ENCODE results near the gene ZXDC.

ZXDC gene

GRCh38 chr3:126498929-126499328 is 23.2 kb upstream of the ZXDC start:
- H3K36me3 ChIP-seq (ENCODE audit: control insufficient read depth, insufficient read depth, low read length) = no peaks in the 10 kb centered on the region
- H3K4me3 ChIP-seq (ENCODE audit: insufficient read depth, low read depth, low read length) = no peak overlapping the region
- WGBS, 2 experiments = 63 to 69% methylated on average over 10 of the region's 10 CpGs
- H3K27me3 ChIP-seq (ENCODE audit: control insufficient read depth, insufficient read depth, low read length, poor library complexity, severe bottlenecking) = no peaks in the 10 kb centered on the region
- H3K4me1 ChIP-seq (ENCODE audit: control insufficient read depth, insufficient read depth, low read length) = peaks cover 11% of the 10 kb centered on the region
- no peaks in the 10 kb centered on the region for H3K9me3 ChIP-seq (ENCODE audit: control insufficient read depth, low read length)
- no peak overlapping the region for H3K27ac ChIP-seq (ENCODE audit: insufficient read depth, low read depth, low read length, poor library complexity, severe bottlenecking)

GRCh38 chr3:126498461-126498860 is 22.8 kb upstream of the ZXDC start:
- Histone ChIP-seq H3K4me3 (ENCODE audit: insufficient read depth, low read depth, low read length) (no peak overlapping the region), H3K9me3 (ENCODE audit: control insufficient read depth, low read length) (no peaks in the 10 kb centered on the region), H3K27me3 (ENCODE audit: control insufficient read depth, insufficient read depth, low read length, poor library complexity, severe bottlenecking) (no peaks in the 10 kb centered on the region), H3K4me1 (ENCODE audit: control insufficient read depth, insufficient read depth, low read length) (peaks cover 11% of the 10 kb centered on the region), H3K27ac (ENCODE audit: insufficient read depth, low read depth, low read length, poor library complexity, severe bottlenecking) (no peak overlapping the region), H3K36me3 (ENCODE audit: control insufficient read depth, insufficient read depth, low read length) (no peaks in the 10 kb centered on the region)
- 62 to 66% methylated on average over 4 of the region's 4 CpGs for WGBS, 2 experiments

GRCh38 chr3:126497956-126498355 is 22.3 kb upstream of the ZXDC start:
- Histone ChIP-seq H3K9me3 (ENCODE audit: control insufficient read depth, low read length) (no peaks in the 10 kb centered on the region), H3K4me3 (ENCODE audit: insufficient read depth, low read depth, low read length) (no peak overlapping the region), H3K4me1 (ENCODE audit: control insufficient read depth, insufficient read depth, low read length) (peaks cover 11% of the 10 kb centered on the region), H3K27ac (ENCODE audit: insufficient read depth, low read depth, low read length, poor library complexity, severe bottlenecking) (no peak overlapping the region), H3K36me3 (ENCODE audit: control insufficient read depth, insufficient read depth, low read length) (no peaks in the 10 kb centered on the region), H3K27me3 (ENCODE audit: control insufficient read depth, insufficient read depth, low read length, poor library complexity, severe bottlenecking) (no peaks in the 10 kb centered on the region)
- 97 to 98% methylated on average over 6 of the region's 6 CpGs for WGBS, 2 experiments

- Histone ChIP-seq H3K27me3 (ENCODE audit: control insufficient read depth, insufficient read depth, low read length, poor library complexity, severe bottlenecking) (no peaks in the 10 kb centered on the region), H3K4me3 (ENCODE audit: insufficient read depth, low read depth, low read length) (no peak overlapping the region), H3K4me1 (ENCODE audit: control insufficient read depth, insufficient read depth, low read length) (peaks cover 11% of the 10 kb centered on the region), H3K27ac (ENCODE audit: insufficient read depth, low read depth, low read length, poor library complexity, severe bottlenecking) (no peak overlapping the region), H3K9me3 (ENCODE audit: control insufficient read depth, low read length) (no peaks in the 10 kb centered on the region), H3K36me3 (ENCODE audit: control insufficient read depth, insufficient read depth, low read length) (no peaks in the 10 kb centered on the region)
- 85% methylated on average over 21 of the region's 21 CpGs for WGBS, 2 experiments
Measured at GRCh38 chr3:126496894-126497850, 21.5 kb upstream of the ZXDC start.

GRCh38 chr3:126495786-126496185 is 20.1 kb upstream of the ZXDC start:
- Histone ChIP-seq H3K9me3 (ENCODE audit: control insufficient read depth, low read length) (no peaks in the 10 kb centered on the region), H3K4me1 (ENCODE audit: control insufficient read depth, insufficient read depth, low read length) (peaks cover 3% of the 10 kb centered on the region), H3K36me3 (ENCODE audit: control insufficient read depth, insufficient read depth, low read length) (no peaks in the 10 kb centered on the region), H3K27me3 (ENCODE audit: control insufficient read depth, insufficient read depth, low read length, poor library complexity, severe bottlenecking) (no peaks in the 10 kb centered on the region), H3K27ac (ENCODE audit: insufficient read depth, low read depth, low read length, poor library complexity, severe bottlenecking) (no peak overlapping the region), H3K4me3 (ENCODE audit: insufficient read depth, low read depth, low read length) (no peak overlapping the region)
- WGBS, 2 experiments = 94 to 95% methylated on average over 8 of the region's 8 CpGs

- H3K9me3 ChIP-seq (ENCODE audit: control insufficient read depth, low read length) = no peaks in the 10 kb centered on the region
- peaks cover 4% of the 10 kb centered on the region for H3K4me1 ChIP-seq (ENCODE audit: control insufficient read depth, insufficient read depth, low read length)
- H3K27ac ChIP-seq (ENCODE audit: insufficient read depth, low read depth, low read length, poor library complexity, severe bottlenecking) = no peak overlapping the region
- H3K4me3 ChIP-seq (ENCODE audit: insufficient read depth, low read depth, low read length) = no peak overlapping the region
- no peaks in the 10 kb centered on the region for H3K27me3 ChIP-seq (ENCODE audit: control insufficient read depth, insufficient read depth, low read length, poor library complexity, severe bottlenecking)
- 96 to 98% methylated on average over 6 of the region's 6 CpGs for WGBS, 2 experiments
- H3K36me3 ChIP-seq (ENCODE audit: control insufficient read depth, insufficient read depth, low read length) = no peaks in the 10 kb centered on the region
Measured at GRCh38 chr3:126494970-126495230, 19.2 kb upstream of the ZXDC start.

- H3K4me1 ChIP-seq (ENCODE audit: control insufficient read depth, insufficient read depth, low read length) = peaks cover 4% of the 10 kb centered on the region
- H3K27me3 ChIP-seq (ENCODE audit: control insufficient read depth, insufficient read depth, low read length, poor library complexity, severe bottlenecking) = no peaks in the 10 kb centered on the region
- no peak overlapping the region for H3K4me3 ChIP-seq (ENCODE audit: insufficient read depth, low read depth, low read length)
- no peaks in the 10 kb centered on the region for H3K9me3 ChIP-seq (ENCODE audit: control insufficient read depth, low read length)
- 88 to 89% methylated on average over 12 of the region's 12 CpGs for WGBS, 2 experiments
- H3K36me3 ChIP-seq (ENCODE audit: control insufficient read depth, insufficient read depth, low read length) = no peaks in the 10 kb centered on the region
- H3K27ac ChIP-seq (ENCODE audit: insufficient read depth, low read depth, low read length, poor library complexity, severe bottlenecking) = no peak overlapping the region
Measured at GRCh38 chr3:126494204-126494969, 18.7 kb upstream of the ZXDC start.

- H3K27ac ChIP-seq (ENCODE audit: insufficient read depth, low read depth, low read length, poor library complexity, severe bottlenecking) = no peak overlapping the region
- H3K4me1 ChIP-seq (ENCODE audit: control insufficient read depth, insufficient read depth, low read length) = peaks cover 4% of the 10 kb centered on the region
- WGBS, 2 experiments = 86 to 90% methylated on average over 8 to 9 of the region's 9 CpGs
- H3K36me3 ChIP-seq (ENCODE audit: control insufficient read depth, insufficient read depth, low read length) = no peaks in the 10 kb centered on the region
- no peak overlapping the region for H3K4me3 ChIP-seq (ENCODE audit: insufficient read depth, low read depth, low read length)
- no peaks in the 10 kb centered on the region for H3K27me3 ChIP-seq (ENCODE audit: control insufficient read depth, insufficient read depth, low read length, poor library complexity, severe bottlenecking)
- no peaks in the 10 kb centered on the region for H3K9me3 ChIP-seq (ENCODE audit: control insufficient read depth, low read length)
Measured at GRCh38 chr3:126493739-126494138, 18.0 kb upstream of the ZXDC start.

GRCh38 chr3:126493051-126493450 is 17.4 kb upstream of the ZXDC start:
- H3K4me3 ChIP-seq (ENCODE audit: insufficient read depth, low read depth, low read length) = no peak overlapping the region
- H3K9me3 ChIP-seq (ENCODE audit: control insufficient read depth, low read length) = no peaks in the 10 kb centered on the region
- peaks cover 4% of the 10 kb centered on the region for H3K4me1 ChIP-seq (ENCODE audit: control insufficient read depth, insufficient read depth, low read length)
- no peak overlapping the region for H3K27ac ChIP-seq (ENCODE audit: insufficient read depth, low read depth, low read length, poor library complexity, severe bottlenecking)
- H3K36me3 ChIP-seq (ENCODE audit: control insufficient read depth, insufficient read depth, low read length) = no peaks in the 10 kb centered on the region
- H3K27me3 ChIP-seq (ENCODE audit: control insufficient read depth, insufficient read depth, low read length, poor library complexity, severe bottlenecking) = no peaks in the 10 kb centered on the region
- 89 to 91% methylated on average over 14 of the region's 14 CpGs for WGBS, 2 experiments

- 93 to 94% methylated on average over 21 of the region's 21 CpGs for WGBS, 2 experiments
- no peaks in the 10 kb centered on the region for H3K36me3 ChIP-seq (ENCODE audit: control insufficient read depth, insufficient read depth, low read length)
- H3K27ac ChIP-seq (ENCODE audit: insufficient read depth, low read depth, low read length, poor library complexity, severe bottlenecking) = no peak overlapping the region
- no peaks in the 10 kb centered on the region for H3K9me3 ChIP-seq (ENCODE audit: control insufficient read depth, low read length)
- peaks cover 4% of the 10 kb centered on the region for H3K4me1 ChIP-seq (ENCODE audit: control insufficient read depth, insufficient read depth, low read length)
- H3K27me3 ChIP-seq (ENCODE audit: control insufficient read depth, insufficient read depth, low read length, poor library complexity, severe bottlenecking) = no peaks in the 10 kb centered on the region
- no peak overlapping the region for H3K4me3 ChIP-seq (ENCODE audit: insufficient read depth, low read depth, low read length)
Measured at GRCh38 chr3:126491221-126492013, 15.7 kb upstream of the ZXDC start.

Data from ectodermal cell (in vitro differentiated cells).